Measurements from ENCODE around the gene HYAL3. TPM values are rescaled to one million over a fixed set of nuclear protein-coding genes. Genes with fewer than 3 reads are reported as not detected.
"Not testable (repeated sequence)": the region's sequence is repeated elsewhere in the genome, so short reads cannot be mapped to it uniquely, and the experiment has no call there.

The HYAL3 gene
- total RNA-seq, 1 donor from 2014 or later = 1.5 TPM

DNA sequence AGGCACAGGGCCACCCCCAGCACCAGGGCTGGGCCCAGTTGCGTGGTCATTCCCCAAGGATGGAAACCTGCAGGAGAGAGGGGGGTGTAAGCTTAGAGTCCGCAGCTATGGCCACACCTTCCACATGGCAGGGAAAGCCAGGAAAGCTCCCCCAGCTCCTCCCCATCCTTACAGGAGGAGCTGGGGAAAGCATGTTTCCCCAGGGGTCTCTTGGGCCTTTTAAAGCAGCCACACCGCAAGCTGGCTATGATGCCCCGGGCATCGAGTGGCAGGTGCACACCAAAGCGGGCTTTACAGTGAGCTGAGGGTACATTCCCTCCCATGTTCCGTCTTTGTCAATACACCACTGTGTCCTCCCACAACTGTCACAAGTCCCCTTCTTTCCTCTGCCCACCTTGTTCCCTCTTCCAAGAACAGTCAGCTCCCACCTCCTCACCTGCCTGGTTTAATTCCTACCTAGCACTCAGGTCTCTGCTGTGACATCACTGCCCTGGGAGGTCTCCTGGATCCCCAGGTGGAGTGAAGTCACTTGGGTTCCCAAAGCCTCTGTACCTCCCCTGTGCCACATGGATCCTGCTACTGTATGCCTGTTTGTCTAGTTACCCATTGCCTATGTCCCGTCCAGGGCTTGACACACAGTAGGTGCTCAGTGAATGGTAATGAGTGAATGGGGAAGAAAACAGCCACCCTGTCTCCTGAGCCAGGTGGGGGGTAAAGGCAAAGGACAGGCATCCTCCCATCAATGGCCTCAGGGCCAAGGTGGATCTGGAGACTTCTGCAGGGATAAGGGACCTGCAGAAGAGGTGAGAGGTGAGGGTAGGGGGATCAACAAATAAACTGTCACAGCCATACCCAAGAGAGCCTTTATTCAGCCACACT, 3.4 kb downstream of the HYAL3 start:
- ATAC-seq = no peak
- no peak for DNase-seq (ENCODE audit: low spot score)
- intact Hi-C loops (cut with DNase I) = no loop called here

DNA sequence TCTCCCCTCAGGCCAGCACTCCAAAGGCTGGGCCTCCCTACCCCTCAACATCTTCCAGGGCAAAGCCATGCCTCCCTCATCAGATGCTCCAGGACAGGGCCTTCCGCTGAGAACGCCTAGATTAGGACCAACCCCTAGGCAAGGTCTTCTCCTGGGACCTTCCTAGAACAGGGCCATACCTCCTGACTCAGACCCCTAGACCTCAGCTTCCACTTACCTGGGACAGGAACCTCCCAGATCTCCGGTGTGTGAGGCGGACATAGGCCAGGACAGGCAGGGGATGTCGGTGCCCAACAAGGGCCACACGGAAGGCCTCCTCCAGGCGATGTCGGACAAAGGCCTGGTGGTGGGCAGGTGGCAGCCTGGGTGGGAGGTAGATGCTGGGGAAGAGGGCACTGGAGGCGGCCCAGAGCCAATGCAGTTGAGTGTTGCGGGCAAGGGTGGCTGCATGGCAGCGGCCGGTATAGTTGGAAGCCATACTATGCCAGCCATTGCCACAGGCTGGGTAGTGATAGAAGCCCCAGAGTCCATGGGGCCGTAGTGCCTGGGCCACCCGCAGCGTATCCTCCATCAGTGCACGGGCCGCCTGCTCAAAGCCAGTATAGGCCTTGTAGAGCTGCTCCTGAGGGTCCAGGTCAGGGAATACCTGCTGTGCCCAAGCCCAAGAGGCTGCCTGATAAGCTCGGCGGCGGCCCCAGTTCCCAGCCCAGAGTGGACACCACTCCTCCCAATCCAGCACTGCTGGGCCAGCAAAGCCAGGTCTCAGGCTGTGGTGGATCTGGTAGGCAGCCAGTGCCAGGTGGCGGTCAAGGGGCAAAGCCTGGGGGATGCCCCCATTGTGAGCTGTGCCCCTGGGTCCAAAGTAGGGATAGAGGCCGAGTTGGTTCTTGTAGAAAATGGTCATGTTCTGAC, 4.5 kb downstream of the HYAL3 start:
- ATAC-seq (no peak), DNase-seq (ENCODE audit: low spot score) (no peak)
- intact Hi-C loops (cut with DNase I) = no loop called here

DNA sequence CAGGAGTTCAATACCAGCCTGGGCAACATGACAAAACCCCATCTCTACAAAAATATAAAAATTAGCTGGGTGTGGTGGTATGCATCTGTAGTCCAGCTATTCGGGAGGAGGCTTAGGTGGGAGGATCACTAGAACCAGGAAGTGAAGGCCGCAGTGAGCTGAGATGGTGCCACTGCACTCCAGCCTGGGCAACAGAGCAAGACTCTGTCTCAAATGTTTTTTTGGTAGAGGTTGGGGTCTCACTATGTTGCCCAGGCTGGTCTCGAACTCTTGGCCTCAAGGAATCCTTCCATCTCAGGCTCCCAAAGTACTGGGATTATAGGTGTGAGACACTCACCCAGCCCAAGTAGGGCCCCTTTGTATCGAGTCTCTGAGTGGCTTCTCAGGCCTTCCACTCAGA, 5.1 kb downstream of the HYAL3 start:
- no peak for DNase-seq (ENCODE audit: low spot score)

DNA sequence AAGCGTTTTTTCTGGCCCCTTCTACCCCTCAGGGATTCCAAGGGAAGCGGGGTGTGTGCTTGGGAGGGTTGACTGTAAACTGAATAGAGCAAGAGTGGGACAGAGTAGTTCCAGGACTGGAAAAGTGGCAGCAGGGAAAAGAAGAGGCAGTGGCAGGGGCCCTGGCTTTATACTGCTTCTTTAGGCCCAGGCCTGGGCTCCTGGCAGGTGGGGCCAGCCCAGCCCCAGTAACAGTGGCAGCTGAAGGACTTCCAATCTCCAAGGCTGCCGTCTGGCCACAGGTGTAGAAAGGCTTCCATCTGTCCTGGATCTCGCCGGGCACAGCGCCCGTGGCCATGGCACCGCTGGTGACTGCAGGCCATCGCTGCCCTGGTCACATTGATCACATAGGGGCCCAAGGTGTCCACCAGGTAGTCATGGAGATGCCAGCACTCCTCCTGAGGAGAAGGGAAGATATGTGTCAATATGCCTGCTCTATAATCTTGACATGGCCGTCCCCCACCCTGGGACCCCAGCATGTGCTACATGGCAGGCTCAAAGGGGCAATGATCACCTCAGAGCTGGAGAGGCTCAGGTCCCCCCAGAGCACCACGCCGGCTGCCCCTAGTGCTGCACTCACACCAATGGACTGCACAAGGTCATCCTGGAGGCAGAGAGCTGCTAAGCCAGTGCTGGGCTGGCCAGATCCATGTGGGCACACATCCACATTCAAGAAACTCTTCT, 6.0 kb downstream of the HYAL3 start:
- DNase-seq (ENCODE audit: low spot score) (no peak), ATAC-seq (no peak)
- intact Hi-C loops (cut with DNase I) = no loop called here

More for the DNA sequence above, 5.1 kb downstream of the HYAL3 start:
- no peak for ATAC-seq
- intact Hi-C loops (cut with DNase I) = no loop called here

DNA sequence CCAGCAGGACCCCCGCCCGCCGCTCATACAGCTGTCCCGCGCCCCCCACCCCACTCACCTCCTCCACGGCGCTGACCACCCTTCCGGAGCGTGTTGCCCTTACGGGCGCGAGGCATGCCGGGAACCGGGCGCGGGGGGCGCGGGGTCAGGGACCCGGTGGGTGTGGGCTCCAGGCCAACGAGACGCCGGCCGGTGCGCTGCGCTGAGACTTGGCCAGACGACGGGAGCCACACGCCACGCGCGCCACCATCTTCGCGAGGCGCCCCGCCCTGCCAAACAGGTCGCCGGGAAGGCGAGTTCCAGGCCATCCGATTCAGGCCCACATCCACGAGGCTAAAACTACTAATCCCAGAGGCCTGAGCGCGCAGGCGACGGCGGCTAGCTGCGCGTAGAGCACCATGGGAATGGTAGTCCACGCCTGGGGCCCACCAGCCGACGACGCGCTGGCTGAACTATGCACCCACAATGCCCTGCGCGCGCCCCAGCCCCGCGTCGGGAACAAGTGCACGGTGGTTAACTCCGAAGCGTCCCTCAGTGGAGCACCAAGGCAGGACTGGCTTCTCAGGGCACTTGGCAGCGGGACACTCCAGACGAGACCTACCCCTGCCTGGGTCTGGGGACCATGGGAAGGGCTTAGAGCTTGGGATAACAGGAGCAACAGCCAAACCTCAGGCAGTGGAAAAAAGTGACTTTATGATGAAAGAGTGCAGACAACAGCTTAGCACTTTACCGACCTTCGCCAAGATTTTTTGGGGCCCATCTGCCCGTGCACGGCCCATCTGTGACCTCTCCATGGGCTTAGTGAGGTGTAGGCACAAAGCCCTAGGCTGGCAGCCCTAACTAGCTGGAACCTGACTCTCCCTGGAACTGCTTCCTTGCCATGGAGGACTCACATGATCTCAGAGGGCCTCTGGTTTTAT, 6.8 kb downstream of the HYAL3 start, which contains the start of gene IFRD2:
TSS of gene IFRD2 (minus strand) at position 271 of the 920 bp plus-strand sequence. CDS start at position 116, 155 bp downstream.
- DNase-seq (ENCODE audit: low spot score) (peak; percentile 97), ATAC-seq (peak; percentile 97)
- intact Hi-C loops (cut with DNase I) = no loop called here

DNA sequence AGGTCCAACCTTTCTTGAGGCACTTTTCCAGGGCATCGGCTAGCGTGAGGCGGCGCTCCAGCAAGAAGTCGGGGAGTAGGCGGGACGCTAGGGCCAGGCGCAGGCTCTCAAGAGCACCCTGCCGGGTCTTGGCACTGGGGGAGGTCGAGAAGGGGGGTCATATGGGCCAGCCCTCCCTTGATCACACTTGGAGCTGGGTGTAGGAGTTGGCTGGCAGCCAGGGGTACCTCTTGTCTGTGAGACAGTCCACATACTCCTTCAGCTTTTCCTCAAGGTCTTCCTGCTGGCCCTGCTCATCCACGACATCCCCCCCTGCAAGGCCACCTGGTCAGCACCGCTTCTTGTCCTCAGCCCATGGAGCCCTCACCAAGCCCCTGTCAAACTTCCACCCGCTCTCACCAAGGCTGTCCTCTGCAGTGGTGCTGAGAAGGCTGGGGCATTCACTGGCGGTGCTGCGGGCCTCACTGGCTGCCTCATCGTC, 9.0 kb downstream of the HYAL3 start:
- ATAC-seq (no peak), DNase-seq (ENCODE audit: low spot score) (no peak)
- intact Hi-C loops (cut with DNase I) = no loop called here

DNA sequence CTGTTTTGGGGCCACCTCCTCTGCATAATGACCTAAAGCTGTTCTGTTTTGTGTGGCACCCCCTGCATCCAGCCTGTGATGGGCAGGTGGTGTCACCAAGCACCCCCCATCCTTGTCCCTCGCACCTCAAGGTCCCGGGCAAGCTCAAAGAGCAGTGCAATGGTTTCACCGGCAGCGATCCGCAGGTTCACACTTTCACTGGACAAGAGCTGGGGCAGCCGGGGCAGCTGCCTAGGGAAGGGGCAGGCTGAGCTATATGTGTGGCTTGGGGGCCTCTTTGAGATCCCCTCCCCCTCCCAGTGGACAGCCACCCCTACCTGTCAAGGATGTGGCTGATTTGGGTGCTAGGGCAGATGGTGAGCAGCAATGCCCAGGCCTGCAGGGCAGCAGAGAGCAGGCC, 10.1 kb downstream of the HYAL3 start:
- intact Hi-C loops (cut with DNase I) = no loop called here
- DNase-seq (ENCODE audit: low spot score) = no peak
- ATAC-seq = no peak

DNA sequence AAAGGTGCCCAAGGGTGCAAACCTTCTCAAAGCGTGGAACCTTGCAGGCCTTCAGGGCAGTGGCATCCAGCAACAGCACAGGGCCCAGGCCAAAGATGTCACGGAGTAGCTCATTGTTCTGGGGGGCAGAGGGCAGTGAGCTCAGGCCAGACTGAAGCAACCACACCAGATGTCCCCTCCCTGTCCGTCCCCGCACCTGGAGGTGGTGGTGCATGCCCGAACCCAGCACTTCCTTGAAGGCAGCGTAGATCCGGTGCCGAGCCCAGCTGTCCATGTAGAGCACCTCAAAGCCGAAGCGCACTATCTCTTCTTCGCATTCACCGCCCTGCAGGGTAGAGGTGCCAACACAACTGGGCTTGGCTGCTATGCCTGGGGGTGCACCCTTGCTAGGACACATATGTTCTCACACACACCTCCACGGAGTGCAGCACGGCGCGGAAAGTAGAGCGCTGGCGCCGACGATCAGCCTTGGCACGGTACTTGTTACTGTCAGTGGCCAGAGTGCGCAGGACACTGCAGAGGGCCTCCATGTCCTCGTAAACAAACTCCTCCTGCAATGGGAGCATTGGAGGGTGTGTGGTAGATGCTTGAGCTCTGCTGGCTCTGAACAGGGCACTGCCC, 10.7 kb downstream of the HYAL3 start:
- intact Hi-C loops (cut with DNase I) = no loop called here
- ATAC-seq (no peak), DNase-seq (ENCODE audit: low spot score) (no peak)

DNA sequence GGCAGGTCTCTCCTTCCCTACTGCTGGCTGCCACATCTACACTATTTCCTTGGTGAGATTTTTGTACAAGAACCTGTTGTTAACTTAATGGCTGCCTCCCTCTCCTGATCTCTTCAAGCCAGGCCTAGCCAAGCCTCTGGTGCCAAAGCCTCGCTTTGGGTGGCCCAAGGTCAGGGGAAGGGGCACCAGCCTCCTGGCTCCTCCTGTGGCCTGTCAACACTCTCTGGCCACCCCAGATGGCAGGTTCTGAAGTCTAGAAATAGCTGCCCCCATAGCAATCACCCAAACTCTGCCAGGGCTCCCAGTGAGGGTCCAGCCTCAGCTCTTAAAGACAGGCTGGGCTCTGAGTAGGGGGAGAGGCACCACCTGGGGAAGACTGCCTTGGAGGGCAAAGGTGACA, 11.9 kb downstream of the HYAL3 start:
- no peak for ATAC-seq
- intact Hi-C loops (cut with DNase I) = no loop called here
- DNase-seq (ENCODE audit: low spot score) = no peak

DNA sequence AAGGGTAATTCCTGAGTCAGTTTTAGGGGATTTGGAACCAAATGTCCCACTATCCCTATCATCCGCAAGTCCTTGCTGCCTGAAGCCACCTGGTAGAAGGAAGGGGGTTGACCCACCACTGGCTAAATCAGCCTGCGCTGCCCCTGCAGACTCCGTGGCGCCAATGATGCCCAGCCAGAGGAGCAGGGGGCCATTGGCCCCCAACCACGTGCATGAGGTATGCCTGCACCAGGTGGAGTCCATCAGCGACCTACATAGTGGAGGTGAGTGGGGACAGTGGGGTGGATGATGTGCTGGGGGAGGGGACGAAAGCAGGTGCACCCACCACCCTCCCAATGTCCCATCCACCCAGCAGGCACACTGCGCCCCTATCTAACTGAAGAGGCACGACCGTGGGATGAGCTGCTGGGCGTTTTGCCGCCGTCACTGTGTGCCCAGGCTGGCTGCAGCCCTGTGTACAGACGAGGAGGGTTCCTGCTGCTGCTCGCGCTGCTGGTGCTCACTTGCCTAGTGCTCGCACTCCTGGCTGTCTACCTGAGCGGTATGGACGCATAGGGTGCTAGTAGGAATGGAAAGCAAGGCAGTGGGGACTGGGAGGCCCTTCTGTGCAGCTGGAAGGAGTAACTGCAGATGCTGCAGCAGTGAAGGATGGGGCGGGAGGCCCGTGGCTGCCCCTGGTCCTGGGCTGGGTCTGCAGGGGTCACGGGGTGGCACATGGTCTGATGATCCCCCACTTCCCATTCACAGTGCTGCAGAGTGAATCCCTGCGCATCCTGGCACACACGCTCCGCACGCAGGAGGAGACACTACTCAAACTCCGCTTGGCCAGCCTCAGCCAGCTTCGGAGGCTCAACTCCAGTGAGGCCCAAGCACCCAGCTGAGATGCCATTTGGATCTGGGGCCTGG, 12.6 kb downstream of the HYAL3 start:
- intact Hi-C loops (cut with DNase I) = no loop called here
- no peak for ATAC-seq
- DNase-seq (ENCODE audit: low spot score) = no peak

DNA sequence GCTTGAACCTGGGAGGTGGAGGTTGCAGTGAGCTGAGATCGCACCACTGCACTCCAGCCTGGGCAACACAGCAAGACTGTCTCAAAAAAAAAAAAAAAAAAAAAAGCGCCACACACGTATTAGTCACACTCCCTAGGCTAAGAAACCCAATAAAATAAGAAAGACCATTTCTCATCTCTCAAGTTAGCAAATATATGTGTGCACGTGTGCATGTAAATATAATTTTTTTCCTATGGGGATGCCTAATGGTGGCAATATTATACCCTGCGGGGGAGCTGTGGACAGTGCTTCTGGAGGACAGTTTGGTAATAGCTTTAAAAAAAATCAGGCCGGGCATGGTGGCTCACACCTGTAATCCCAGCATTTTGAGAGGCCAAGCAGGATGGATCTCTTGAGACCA, 15.1 kb downstream of the HYAL3 start:
- ATAC-seq; intact Hi-C loops (cut with DNase I); DNase-seq (ENCODE audit: low spot score): not testable (repeated sequence)

DNA sequence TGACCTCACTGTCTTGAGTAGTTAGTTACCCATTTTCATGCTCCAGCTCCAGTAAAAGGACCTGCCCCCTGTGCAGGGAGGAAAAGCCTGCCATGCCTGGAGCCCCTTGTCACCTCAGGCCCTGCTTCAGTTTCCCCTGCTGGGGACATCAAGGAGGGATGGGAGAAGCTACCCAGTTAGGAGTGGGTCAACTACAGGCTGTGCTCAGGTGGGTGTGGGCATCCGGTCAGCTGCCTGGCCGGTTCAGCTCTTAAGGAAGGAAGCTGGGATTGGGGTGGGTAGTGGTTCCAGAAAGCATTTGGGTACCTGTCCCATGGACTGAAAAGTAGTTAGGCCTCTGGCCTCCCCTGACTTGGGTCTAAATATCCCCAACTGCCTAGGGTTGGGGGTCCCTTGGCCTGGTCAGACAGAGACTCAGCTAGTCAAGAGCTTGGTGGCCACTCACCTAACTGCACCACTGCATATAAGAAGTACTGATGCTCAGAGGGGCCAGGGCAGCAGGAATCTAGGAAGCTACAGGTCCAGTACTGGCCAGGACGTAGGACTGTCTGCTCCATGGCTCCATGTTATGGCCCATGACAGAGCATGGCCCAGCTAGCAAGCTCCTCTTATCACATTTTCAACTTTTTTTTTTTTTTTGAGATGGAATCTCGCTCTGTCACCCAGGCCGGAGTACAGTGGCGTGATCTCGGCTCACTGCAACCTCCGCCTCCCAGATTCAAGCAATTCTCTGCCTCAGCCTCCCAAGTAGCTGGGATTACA, 19.8 kb downstream of the HYAL3 start:
- ATAC-seq = no peak
- intact Hi-C loops (cut with DNase I) = no loop called here
- DNase-seq (ENCODE audit: low spot score) = no peak

DNA sequence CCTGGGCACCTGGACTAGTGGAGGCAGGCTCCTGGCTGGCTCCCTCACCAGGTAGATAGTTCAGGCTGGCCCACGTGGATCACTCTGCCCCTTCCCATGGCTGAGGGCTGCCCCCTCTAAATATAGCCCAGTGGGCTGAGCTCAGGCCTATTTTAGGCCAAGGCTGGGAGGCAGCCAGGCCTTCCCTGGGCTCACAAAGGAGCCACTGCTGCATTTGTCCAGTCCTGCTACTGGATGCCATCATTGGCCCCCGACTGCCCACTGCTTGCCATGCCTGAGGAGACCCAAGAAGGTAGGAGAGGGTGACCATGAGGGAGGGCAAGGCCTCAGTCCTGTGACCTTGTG, 20.4 kb downstream of the HYAL3 start, which contains the start of gene LSMEM2:
TSS of gene LSMEM2 (plus strand) at position 208 of the 345 bp plus-strand sequence. CDS start at position 235, 27 bp downstream.
- intact Hi-C loops (cut with DNase I) = no loop called here
- DNase-seq (ENCODE audit: low spot score) (no peak), ATAC-seq (peak; percentile 8)

DNA sequence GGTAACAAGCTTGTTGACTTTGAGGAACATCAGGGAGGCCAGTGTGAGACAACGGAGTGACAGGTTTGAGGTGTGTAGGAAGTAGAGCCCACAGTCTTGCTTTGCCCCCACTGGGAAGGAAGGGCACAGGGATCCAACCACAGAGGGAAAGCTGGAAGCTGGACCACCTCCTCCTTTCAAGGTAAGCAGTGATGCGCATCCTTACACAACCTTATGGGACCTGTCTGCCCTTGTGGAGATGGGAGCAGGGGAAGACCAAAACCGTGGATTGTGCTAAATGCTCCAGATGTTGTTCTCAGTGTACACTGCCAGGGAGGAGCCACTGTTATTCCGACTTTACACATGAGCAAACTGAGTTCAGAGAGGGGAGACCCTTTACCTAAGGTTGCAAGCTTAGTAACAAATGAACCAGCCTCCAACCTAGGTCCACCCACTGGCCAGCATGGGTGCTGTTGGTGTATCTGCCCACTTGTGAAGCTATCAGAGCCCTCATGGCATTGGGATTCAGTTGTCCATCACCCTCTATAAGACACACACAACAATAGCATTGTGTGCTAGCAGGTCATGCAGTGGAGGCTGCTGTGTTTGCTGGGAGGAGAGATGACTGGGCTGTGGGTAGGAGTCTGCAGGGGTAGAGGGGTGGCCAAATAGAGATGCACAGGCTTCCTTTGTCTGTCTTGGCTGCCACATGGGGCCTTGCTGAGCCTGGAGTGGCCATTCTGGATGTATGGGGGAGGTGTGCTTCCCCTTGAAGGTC, 20.9 kb downstream of the HYAL3 start:
- ATAC-seq = peak; percentile 9
- intact Hi-C loops (cut with DNase I) = no loop called here
- DNase-seq (ENCODE audit: low spot score) = no peak

DNA sequence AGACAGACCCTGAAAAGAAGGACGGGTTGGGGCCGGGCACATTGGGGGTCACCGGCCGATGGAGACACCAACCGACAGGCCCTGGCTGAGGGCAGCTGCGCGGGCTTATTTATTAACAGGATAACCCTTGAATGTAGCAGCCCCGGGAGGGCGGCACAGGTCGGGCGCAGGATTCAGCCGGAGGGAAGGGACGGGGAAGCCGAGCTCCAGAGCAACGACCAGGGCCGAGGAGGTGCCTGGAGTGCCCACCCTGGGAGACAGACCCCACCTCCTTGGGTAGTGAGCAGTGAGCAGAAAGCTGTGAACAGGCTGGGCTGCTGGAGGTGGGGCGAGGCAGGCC, 22.5 kb downstream of the HYAL3 start:
- no peak for ATAC-seq
- intact Hi-C loops (cut with DNase I) = no loop called here
- DNase-seq (ENCODE audit: low spot score) = no peak
